SU-DHL-6 (cell line): ENCODE data around the gene RAB22A.

Source experiments
- H2AFZ ChIP-seq: fragments of 200-600 bp; sonication (generic); 2 replicates; pipeline ENCODE4 v1.6.1; 2014; ENCODE audit warnings: low read depth, mild to moderate bottlenecking, moderate library complexity, mixed read lengths, antibody characterized with exemption, low read length; ENCODE audit not compliant: severe bottlenecking
- H3F3A ChIP-seq: fragments of 200-600 bp; shearing (Covaris generic); 2 replicates; pipeline ENCODE4 v1.6.0; 2016; ENCODE audit warnings: antibody characterized with exemption, mild to moderate bottlenecking; ENCODE audit not compliant: insufficient read depth
- H3K27ac ChIP-seq: fragments of 200-600 bp; sonication (generic); 2 replicates; pipeline ENCODE4 v1.5.1; 2016; ENCODE audit warnings: low read depth, mild to moderate bottlenecking, low read length, moderate library complexity, mixed read lengths
- H3K27me3 ChIP-seq: fragments of 200-600 bp; sonication (generic), shearing (Covaris generic); 2 replicates; pipeline ENCODE4 v1.6.0; 2014; ENCODE audit warnings: mild to moderate bottlenecking, low read length
- H3K36me3 ChIP-seq: fragments of 200-600 bp; sonication (generic); 2 replicates; pipeline ENCODE4 v1.6.1; 2014; ENCODE audit warnings: mild to moderate bottlenecking, low read length, mixed read lengths
- H3K4me2 ChIP-seq: fragments of 300-600, 200-600 bp; shearing (Covaris generic), sonication (generic); 2 replicates; pipeline ENCODE4 v1.6.0; 2014; ENCODE audit warnings: low read length, low read depth, mild to moderate bottlenecking; ENCODE audit not compliant: poor library complexity, severe bottlenecking
- H3K4me3 ChIP-seq: fragments of 200-600 bp; sonication (generic); 2 replicates; pipeline ENCODE4 v1.5.1; 2014; ENCODE audit warnings: antibody characterized with exemption, low read length, mild to moderate bottlenecking, mixed read lengths; ENCODE audit not compliant: insufficient read depth, poor library complexity, severe bottlenecking
- H3K79me2 ChIP-seq: fragments of 200-600 bp; sonication (generic); 2 replicates; pipeline ENCODE4 v1.6.1; 2014; ENCODE audit warnings: mild to moderate bottlenecking, low read length, moderate library complexity; ENCODE audit not compliant: insufficient read depth
- H3K9ac ChIP-seq: fragments of 200-600 bp; sonication (generic); 2 replicates; pipeline ENCODE4 v1.7.0; 2014; ENCODE audit warnings: mild to moderate bottlenecking, low read length
- H3K9me2 ChIP-seq: fragments of 200-600 bp; sonication (generic); replicated peaks from 2 replicates; pipeline ENCODE4 v1.6.1; 2014; ENCODE audit warnings: low read length; ENCODE audit not compliant: insufficient read depth
- H3K9me3 ChIP-seq: fragments of 200-600 bp; sonication (generic); 2 replicates; pipeline ENCODE4 v1.6.1; 2014; ENCODE audit warnings: low read length, mixed read lengths; ENCODE audit not compliant: insufficient read depth
- H4K20me1 ChIP-seq: fragments of 200-600 bp; sonication (generic); 2 replicates; pipeline ENCODE4 v1.6.1; 2014; ENCODE audit warnings: low read depth, mild to moderate bottlenecking, antibody characterized with exemption, low read length, moderate library complexity, mixed read lengths
- EZH2phosphoT487 ChIP-seq: fragments of 200-600 bp; sonication (generic), shearing (Covaris generic); conservative IDR thresholded peaks from 2 replicates; pipeline ENCODE4 v1.6.1; 2018; ENCODE audit warnings: mild to moderate bottlenecking, antibody characterized with exemption, low read length, moderate library complexity, mixed read lengths
- TF ChIP-seq, protein P1 (sequence below): fragments of 200-600 bp; sonication (generic); IDR thresholded peaks from one replicate; pipeline ENCODE4 v1.5.1; 2017; ENCODE audit warnings: antibody characterized with exemption, mild to moderate bottlenecking, low read length, moderate library complexity; ENCODE audit not compliant: insufficient read depth, poor library complexity, severe bottlenecking

Gene RAB22A

DNA sequence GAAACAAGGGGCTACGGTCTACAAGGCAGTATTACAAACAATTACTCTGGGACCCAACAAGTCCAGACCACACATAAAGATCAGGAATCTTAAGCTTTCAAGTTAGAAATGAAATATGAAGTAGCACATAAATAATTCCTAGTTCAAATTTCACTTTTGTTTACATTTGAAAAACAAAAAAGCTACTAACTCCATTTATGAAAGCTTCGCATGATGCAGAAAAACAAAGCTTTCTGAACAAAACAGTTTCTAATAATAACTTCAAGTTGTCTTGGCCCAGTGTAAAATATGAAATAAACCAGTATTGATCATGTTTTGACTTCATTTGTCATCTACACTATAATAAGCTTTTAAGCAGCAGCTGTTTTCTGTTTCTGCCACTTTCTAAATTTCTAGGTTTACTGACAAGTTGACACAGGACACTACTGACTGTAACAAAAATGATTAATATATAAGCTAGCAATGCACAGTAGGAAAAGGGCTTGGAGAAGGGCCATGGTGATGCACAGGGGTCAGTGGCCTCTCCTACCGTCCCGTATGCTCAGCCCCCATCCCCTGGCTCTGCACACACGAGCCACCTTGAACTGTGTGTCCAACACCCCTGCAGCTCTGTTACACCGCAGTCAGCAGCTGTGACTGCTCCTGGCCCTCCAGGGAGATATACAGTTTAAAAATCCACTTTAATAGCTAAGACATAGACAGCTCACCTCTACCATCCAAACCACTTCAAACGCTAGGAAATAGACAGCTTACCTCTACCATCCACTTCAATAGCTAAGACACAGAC is 13.3 kb upstream of the RAB22A start:
- Histone ChIP-seq H2AFZ (no peak overlapping the region), H4K20me1 (no peaks in the 10 kb centered on the region), H3F3A (no peaks in the 10 kb centered on the region), H3K4me2 (no peak overlapping the region), H3K27me3 (no peaks in the 10 kb centered on the region), H3K4me3 (no peak overlapping the region), H3K9me3 (no peaks in the 10 kb centered on the region), H3K36me3 (no peaks in the 10 kb centered on the region), H3K9ac (no peak overlapping the region), H3K79me2 (no peaks in the 10 kb centered on the region), H3K9me2 (no peaks in the 10 kb centered on the region), H3K27ac (no peak overlapping the region)
- TF ChIP-seq, protein P1, sequence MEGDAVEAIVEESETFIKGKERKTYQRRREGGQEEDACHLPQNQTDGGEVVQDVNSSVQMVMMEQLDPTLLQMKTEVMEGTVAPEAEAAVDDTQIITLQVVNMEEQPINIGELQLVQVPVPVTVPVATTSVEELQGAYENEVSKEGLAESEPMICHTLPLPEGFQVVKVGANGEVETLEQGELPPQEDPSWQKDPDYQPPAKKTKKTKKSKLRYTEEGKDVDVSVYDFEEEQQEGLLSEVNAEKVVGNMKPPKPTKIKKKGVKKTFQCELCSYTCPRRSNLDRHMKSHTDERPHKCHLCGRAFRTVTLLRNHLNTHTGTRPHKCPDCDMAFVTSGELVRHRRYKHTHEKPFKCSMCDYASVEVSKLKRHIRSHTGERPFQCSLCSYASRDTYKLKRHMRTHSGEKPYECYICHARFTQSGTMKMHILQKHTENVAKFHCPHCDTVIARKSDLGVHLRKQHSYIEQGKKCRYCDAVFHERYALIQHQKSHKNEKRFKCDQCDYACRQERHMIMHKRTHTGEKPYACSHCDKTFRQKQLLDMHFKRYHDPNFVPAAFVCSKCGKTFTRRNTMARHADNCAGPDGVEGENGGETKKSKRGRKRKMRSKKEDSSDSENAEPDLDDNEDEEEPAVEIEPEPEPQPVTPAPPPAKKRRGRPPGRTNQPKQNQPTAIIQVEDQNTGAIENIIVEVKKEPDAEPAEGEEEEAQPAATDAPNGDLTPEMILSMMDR = no peak
- no peak for TF ChIP-seq EZH2phosphoT487

DNA sequence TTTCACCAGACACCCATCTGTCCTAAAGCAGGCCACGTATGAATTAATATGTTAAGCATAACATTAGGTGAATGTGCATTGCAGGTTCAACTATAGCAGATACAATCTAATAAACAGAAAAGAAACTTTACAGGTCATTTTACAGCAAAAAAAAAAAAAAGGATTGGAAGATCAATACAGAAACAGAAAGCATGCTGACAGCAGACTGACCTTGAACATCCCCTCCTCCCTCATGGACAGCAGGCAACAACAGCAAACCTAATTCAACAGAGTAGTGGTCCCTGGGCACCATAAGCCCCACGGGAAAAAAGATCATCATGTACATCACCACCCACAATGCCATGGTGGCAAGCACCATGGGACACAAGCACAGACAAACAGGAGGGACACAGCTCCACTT is 12.1 kb upstream of the RAB22A start:
- no peaks in the 10 kb centered on the region for H3K9me3 ChIP-seq
- no peak overlapping the region for H3K4me3 ChIP-seq
- no peaks in the 10 kb centered on the region for H3K27me3 ChIP-seq
- H3K36me3 ChIP-seq = no peaks in the 10 kb centered on the region
- no peaks in the 10 kb centered on the region for H4K20me1 ChIP-seq
- TF ChIP-seq EZH2phosphoT487 = no peak
- no peak overlapping the region for H3K4me2 ChIP-seq
- H3K27ac ChIP-seq = no peak overlapping the region
- H3F3A ChIP-seq = no peaks in the 10 kb centered on the region
- no peak overlapping the region for H3K9ac ChIP-seq
- H3K9me2 ChIP-seq = no peaks in the 10 kb centered on the region
- no peaks in the 10 kb centered on the region for H3K79me2 ChIP-seq
- no peak overlapping the region for H2AFZ ChIP-seq

DNA sequence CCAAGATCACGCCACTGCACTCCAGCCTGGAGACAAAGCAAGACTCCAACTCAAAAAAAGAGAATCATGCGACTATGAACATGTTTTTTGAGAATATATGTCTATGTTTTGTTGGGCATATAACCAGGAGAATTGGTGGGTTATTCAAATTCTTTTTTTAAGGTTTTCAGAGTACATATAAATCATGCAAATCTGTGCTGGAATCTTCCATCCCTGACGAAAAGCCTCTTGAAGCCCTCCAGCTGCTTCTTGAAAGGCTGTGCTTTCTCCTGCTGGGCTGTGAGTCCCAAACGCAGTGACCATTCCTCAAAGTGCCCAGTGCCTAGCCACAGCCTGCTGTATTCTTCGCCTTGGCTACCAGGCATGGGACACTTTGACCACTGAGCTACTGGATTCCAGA is 9.2 kb upstream of the RAB22A start:
- no peaks in the 10 kb centered on the region for H4K20me1 ChIP-seq

DNA sequence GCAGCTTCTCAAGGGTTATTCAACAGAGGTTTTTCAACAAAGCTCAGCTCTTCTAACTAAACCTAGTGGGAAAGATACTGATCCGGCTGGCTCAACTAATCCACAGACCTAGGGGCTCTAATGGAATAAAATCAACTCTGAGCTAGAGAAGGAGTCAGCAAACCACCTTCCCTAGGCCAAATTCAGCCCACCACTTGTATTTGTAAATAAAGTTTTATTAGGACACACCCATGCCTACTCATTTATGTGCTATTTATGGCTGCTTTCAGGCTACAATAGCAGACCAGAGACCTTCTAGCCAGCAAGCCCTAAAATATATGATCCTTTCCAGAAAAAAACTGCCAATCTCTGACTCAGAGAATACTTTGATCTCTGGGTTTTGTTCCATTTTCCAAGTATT is 6.0 kb upstream of the RAB22A start:
- TF ChIP-seq, protein P1 = no peak
- TF ChIP-seq EZH2phosphoT487 = no peak
- no peak overlapping the region for H3K27ac ChIP-seq
- no peaks in the 10 kb centered on the region for H3K9me2 ChIP-seq
- H3K36me3 ChIP-seq = no peaks in the 10 kb centered on the region
- H3K4me2 ChIP-seq = no peak overlapping the region
- H3F3A ChIP-seq = peaks cover 20% of the 10 kb centered on the region
- no peak overlapping the region for H3K9ac ChIP-seq
- H4K20me1 ChIP-seq = no peaks in the 10 kb centered on the region
- no peak overlapping the region for H2AFZ ChIP-seq
- H3K27me3 ChIP-seq = no peaks in the 10 kb centered on the region
- no peak overlapping the region for H3K4me3 ChIP-seq
- H3K79me2 ChIP-seq = no peaks in the 10 kb centered on the region
- no peaks in the 10 kb centered on the region for H3K9me3 ChIP-seq

More for the DNA sequence above, 9.2 kb upstream of the RAB22A start:
- H3K9me3 ChIP-seq = no peaks in the 10 kb centered on the region
- no peaks in the 10 kb centered on the region for H3K9me2 ChIP-seq
- H3F3A ChIP-seq = no peaks in the 10 kb centered on the region
- no peak overlapping the region for H3K27ac ChIP-seq
- H3K79me2 ChIP-seq = no peaks in the 10 kb centered on the region
- H3K27me3 ChIP-seq = no peaks in the 10 kb centered on the region
- H3K9ac ChIP-seq = no peak overlapping the region
- no peak overlapping the region for H3K4me3 ChIP-seq
- no peak overlapping the region for H2AFZ ChIP-seq
- no peaks in the 10 kb centered on the region for H3K36me3 ChIP-seq
- H3K4me2 ChIP-seq = no peak overlapping the region
- no peak for TF ChIP-seq EZH2phosphoT487
- TF ChIP-seq, protein P1 = no peak
